Stimulated activated CD8-positive, alpha-beta memory T cell treated with anti-CD3 and anti-CD28 coated beads, Interleukin-15, amount 100 ng/mL, for 4 hours (primary cell): ENCODE results near the gene FAM9C.
"Not testable (repeated sequence)": the region's sequence is repeated elsewhere in the genome, so short reads cannot be mapped to it uniquely, and the experiment has no call there.

ENCODE experiments used
- DNase-seq, 2 donors: peaks; one replicate each; pipeline ENCODE4 v3.0.0-alpha.2; 2020; ENCODE audit warnings: low read depth in 2 of 2

FAM9C gene

GRCh38 chrX:13043138-13043537 is 1.3 kb downstream of the FAM9C start:
- DNase-seq, result no peak

DNA sequence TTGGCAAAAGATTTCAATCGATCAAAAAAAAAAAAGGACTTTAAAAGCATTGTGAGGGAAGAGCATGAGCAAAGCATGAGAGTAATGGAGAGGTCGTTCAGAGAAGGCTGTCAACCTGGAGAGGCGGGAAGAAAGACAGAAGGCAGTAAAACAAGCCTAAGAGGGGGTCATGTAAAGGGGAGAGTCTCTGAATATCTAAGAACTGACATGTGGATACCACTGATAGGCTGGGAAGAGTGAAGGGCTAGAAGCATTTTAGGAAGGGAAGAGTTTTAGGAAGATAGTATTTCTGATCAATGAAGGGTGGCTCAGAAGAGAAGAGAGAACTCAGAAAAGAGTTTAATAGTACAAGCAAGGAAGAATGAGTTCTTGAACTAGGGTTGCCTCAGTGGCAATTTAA is 7.5 kb downstream of the FAM9C start:
- DNase-seq, result no peak

DNA sequence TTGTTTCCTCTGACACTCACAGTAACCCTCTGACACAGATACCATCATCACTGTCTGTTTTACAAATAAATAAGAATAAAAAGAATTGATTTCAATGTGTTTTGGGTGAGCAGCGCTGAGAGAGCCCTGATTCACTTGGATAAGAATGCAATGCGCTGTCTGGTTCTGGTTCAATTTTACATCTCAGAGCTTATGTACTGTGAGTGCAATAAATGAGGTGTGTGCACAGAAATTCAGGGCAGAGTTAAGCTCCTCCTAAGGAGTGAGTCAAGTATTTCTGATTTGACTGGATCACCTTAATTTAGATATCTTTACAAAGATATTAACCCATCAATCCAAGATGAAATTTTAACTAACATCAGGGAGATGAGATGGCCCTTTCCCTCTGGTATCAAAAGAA is 11.2 kb downstream of the FAM9C start:
- no peak for DNase-seq

DNA sequence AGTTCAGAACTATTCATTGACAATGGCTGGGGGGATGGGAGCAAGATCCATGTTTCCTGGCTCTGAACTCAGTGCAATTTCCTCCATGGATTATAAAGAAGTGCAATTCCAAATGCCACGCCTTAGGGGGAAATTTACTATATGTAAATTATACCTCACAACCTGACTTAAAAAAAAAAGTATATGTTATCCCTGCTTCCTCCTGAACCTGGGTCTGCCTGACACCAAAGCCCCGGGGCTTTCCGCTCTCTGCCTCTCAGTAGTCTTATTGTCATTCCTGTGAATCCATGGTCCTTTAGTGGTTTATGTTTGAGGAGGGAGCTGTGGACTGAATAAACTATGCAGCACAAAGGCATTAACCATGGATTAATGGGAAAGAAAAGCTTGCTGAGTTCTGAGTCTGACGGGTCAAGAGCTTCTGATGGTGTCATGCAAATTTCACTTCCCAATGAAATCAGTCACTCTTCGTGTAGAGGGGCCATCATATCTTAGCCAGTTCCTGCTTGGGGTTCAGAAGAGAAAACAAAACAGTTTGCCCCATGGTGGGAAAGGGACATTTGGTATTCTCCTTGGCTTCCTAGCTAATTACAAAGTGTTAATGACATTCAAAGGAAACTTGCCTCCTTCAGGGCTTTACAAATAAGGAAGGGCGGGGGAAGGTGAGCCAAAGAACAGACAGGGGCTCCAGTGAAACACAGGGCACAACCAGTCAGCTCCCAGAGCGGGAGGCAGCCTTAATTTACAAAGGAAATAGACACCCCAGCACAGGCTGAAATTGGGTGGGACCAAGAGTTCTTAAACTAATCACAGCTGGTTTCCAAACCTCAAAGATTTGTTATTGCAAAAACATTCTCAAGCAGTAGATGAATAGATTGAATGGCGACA is 14.3 kb downstream of the FAM9C start:
- DNase-seq, result no peak

DNA sequence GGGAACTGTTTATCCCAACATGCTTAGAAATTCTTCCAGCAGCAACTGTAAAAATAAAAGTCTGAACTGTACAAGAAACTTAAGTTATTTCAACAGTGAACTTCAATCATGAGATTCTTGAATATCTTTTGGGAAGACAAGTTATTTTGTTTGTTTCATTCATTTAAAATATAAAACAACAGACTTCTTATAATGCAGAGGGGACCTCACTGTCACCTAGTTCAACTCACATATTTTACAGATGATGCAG is 14.9 kb downstream of the FAM9C start:
- DNase-seq, result no peak

DNA sequence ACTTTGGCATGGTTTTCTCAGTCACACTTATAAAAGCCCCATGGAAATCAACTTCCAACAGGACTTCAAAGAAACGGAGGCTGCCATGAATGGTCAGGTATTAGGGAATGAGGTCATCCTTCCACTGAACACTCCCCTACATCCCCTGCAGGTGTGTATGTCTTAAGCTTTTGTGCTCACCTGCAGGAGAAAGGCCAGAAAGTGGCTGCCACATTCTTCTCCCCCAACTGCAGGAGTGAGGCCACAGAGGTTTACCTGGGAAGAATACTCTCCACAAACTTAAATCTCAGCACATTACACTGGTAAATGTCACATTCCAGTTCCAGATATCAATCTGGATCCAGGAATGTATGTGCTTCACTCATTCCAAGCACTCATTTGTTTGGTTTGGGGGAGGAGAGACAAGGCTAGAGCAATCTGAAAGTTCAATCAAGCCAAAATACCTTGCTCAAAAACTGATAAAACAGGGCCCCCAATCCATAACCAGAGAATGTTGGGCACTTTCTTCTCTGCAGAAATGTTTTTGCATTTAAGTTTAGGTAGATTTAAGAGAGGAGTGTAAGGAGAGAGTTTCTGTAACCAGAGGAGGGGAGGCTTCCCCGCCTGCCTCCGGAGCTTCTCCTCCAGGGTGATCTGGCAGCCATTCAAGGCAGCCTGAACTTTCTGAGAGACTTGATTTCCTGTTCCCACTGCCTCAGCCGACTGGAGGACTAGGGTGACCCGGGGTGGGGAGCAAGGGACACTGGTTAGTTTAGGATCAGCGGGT is 15.4 kb downstream of the FAM9C start:
- DNase-seq, result no peak

DNA sequence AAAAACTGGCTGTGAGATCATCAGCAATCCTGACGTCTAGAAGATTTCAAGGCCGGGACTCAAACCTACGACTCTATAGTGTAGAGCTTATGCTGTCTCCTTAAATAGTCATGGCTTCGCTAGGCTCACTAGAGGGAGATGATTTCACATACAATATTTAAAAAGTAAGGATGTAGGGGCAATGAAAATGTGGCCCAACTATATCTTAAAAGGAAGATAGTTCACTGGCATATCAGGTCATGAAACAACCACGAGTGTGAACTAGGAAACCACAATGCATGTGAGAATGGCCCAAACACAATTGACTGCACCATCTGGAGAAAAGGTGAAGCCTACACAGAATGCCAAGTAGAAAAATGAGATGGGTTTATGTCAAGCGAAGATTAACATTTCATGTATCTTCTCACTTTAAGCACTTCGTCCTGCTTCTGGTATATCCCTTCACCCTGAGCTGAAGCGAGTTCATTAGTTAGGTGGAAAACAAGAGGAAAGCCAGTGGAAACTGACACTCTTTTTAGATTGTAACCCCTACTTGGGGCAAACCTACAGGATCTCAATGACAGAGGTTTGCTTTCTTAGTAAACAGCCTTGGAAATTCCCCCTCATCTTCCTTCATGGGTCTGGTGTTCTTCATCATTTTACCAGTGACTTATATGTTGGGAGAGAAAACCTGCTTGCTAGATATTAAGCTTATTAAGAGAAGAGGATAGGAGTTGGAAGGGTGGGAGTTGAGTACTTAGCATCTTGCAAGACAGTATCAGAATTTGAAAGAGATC is 17.4 kb downstream of the FAM9C start:
- no peak for DNase-seq

DNA sequence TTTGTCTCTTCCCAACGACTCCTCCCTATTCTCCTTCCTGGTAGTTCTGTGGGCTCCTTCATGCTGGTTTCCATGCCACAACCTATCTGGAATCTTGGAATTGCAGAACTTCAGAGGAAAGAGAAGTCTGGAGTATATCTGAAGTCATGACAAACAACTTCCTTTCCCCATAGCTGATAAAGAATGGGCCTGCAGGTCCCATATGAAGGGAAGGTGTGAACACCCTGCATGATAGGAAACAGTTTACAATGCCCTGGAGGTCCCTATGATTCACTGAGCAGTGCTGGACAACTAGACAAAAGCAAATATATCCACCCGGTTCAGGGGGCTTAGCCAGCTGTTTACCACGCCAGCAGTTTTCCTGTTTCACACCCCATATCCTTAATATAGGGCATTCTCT is 19.4 kb downstream of the FAM9C start:
- no peak for DNase-seq

DNA sequence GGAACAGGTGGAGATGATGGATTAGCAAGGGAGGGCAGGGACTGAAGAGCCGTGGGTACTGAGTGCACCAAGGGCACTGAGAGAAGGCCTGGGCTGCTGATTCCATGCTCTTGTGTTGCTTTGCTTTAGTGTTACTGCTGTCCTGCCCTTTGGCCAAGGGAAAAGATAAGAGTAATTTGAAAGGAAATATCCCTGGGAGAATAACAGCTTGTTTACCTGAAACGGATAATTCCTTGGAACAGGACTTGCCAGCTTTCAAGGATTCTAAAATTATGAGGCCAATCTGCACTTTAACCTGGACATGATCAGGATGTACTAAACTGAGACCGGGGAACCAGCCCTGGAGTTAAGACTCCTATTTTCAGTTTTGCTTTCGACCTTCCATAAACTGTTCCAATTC is 20.4 kb downstream of the FAM9C start:
- DNase-seq, result no peak

DNA sequence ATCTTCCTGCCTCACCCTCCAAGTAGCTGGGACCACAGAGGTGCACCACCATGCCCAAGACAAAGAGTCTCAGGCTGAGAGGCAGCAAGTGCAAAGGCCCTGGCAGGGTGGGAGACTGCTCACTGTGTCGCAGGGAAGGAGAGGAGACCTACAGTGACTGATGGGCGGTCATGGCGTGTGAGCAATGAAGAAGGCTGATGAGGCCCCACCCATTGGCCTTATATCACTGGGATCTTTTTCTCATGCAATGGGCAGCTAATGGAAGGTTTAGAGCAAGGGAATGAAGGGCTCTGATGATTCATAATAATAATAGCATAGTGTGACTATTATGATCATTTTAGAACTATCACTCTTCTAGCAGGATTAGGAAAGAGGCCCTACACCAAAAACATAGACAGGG is 20.9 kb downstream of the FAM9C start:
- DNase-seq, result no peak

DNA sequence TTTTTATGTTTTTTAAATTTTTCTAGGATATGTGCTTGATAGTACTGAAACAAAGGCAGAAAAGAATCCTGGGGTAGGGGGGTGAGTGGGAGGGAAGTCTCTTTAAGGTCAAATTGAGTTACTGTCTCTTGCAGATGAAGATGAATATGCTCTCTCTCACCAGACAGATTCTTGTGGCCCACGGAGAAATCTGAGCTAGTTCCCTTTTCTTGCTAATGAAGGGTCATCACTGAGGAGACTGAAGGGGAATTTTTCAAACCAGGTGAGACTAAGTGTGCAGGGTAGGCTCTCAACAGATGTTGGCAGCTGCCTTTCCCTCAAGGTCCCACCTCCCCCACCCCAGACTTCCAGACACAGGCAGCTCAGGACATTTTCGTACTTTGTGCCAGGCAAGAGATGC is 21.5 kb downstream of the FAM9C start:
- DNase-seq, result no peak

GRCh38 chrX:13016731-13017130 is 27.7 kb downstream of the FAM9C start:
- DNase-seq, result not testable (repeated sequence)

DNA sequence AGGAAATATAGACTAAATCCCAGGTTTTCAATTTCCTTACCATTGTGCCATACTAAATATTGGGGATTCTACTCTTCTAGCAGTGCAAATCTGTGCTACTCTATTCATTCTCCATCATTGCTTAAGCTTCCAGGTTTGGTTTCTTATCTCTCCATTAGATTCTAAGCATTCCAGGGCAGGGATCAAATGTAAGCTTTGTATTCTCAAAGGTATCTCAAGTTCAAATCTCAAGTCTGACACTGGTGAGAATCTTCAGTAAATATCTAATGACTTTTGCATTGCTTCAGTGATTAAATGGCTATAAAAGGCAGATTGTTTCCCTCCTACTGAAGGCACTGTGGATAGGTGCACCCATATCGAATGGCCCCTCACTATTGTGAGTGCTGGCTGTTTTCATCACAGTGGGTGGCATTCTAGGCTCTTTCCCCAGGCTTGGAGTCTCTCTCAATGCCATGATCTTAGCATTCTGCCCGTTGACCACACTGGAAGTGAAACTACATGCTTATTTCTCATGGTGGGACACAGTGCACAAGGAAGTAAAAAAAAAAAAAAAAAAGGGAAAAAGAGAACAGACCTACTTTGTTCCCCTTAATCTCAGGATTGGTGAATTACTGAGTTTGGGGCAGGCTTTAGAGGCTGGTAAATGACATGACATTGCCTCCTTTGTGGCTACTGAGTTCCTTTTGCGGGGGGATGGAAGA is 28.7 kb downstream of the FAM9C start:
- DNase-seq, result no peak

- DNase-seq, result no peak
Measured at GRCh38 chrX:13014111-13015096, 30.0 kb downstream of the FAM9C start.

DNA sequence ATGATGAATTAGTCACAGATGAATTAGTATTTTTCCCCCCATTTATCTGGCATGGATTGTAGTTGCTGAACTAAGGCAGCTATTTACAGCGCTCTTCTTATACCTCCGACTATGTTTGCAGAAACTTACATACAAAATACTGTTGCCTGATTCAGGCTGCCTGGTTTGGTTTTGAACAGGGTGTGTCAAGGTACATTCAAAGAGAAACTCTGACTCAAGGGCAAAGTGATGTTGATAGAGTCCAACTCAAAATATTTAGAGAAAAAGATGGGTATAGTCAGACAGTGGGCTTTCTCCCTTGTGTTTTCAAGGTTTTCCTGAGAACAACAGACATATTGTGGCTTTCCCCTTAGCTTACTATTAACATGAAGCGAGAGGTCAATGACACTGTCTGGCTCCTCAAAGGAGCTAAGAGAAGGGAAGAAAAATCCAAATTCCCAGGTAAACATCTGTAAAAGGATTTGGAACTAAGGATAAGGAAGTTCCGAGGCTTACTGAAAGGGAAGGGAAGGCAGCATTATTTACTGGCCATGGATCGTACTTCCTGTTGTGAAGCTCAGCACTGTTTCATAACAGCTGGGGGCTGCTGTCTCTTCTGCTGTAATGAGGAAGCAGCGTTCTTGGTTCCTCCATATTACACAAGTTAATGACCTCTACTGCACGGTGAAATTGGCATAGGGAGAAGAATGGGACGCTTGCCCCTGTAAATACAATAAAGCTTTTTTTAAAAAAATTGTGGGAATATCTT is 30.9 kb downstream of the FAM9C start:
- DNase-seq, result no peak

- no peak for DNase-seq
Measured at GRCh38 chrX:13010546-13010945, 33.9 kb downstream of the FAM9C start.

DNA sequence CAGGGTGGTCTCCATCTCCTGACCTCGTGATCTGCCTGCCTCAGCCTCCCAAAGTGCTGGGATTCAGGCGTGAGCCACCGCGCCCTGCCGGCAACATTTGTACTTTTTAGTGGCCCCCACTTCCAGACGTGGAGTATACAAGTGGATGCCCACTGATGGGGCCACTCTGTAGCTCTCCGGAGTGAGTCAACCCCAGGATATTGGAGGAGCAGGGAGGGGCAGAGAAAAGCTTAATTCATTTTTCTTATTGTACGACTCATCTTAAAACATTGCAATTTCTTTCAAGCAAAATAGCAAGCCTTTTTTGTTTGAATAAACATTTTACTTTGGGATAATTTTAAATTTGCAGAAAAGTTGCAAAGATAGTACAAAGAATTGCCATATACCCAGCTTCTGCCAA is 34.6 kb downstream of the FAM9C start:
- no peak for DNase-seq

GRCh38 chrX:13009273-13009672 is 35.1 kb downstream of the FAM9C start:
- DNase-seq, result no peak

GRCh38 chrX:13008851-13009250 is 35.6 kb downstream of the FAM9C start:
- DNase-seq, result no peak

- no peak for DNase-seq
Measured at GRCh38 chrX:13008189-13008533, 36.3 kb downstream of the FAM9C start.
